Peyer's patch (tissue), 4 donors: Measurements from ENCODE around the gene LILRA1. TPM values are rescaled to one million over a fixed set of nuclear protein-coding genes. Genes with fewer than 3 reads are reported as not detected.
A peak's percentile ranks its signal among the peaks of the same experiment; 100 is the strongest.

ENCODE experiments used
- DNase-seq, 3 donors: peaks; one replicate each; pipeline ENCODE4 v3.0.0-alpha.2; 2017 to 2019
- H3K27ac ChIP-seq, 4 donors: fragments of 200-600 bp; sonication (generic); one replicate each; pipeline ENCODE4 v1.5.1; 2016 to 2019
- H3K27me3 ChIP-seq, 2 donors: fragments of 200-600 bp; sonication (generic); one replicate each; pipeline ENCODE4 v1.5.1; 2019
- H3K36me3 ChIP-seq, 3 donors: fragments of 200-600 bp; sonication (generic); one replicate each; pipeline ENCODE4 v1.5.1; 2016 to 2019
- H3K4me1 ChIP-seq, 4 donors: fragments of 200-600 bp; sonication (generic); one replicate each; pipeline ENCODE4 v1.5.1; 2016 to 2019
- H3K4me3 ChIP-seq, 4 donors: fragments of 200-600 bp; sonication (generic); 1 replicate in 3 of 4; 2 replicates in 1 of 4; pipeline ENCODE4 v1.5.1; 2016 to 2019; ENCODE audit warnings: mild to moderate bottlenecking in 1 of 4
- H3K9me3 ChIP-seq, 4 donors: fragments of 200-600 bp; sonication (generic); one replicate each; pipeline ENCODE4 v1.5.1; 2016 to 2019; ENCODE audit warnings: mild to moderate bottlenecking in 1 of 4
- CTCF ChIP-seq, 6 experiments: fragments of 450-650 bp in 4 of 6; fragments of 200-600 bp in 2 of 6; sonication (generic) in 1 of 6; IDR thresholded peaks; one replicate each; pipeline ENCODE4 v1.5.1; 2017 to 2019; ENCODE audit warnings: antibody characterized with exemption in 6 of 6, mild to moderate bottlenecking in 3 of 6, moderate library complexity in 1 of 6
- POLR2A ChIP-seq, 2 donors: fragments of 450-650 bp; IDR thresholded peaks; one replicate each; pipeline ENCODE4 v1.5.1; 2017; ENCODE audit warnings: antibody characterized with exemption in 2 of 2, mild to moderate bottlenecking in 2 of 2, moderate library complexity in 2 of 2
- small RNA-seq, 2 donors: library from RNA; depleted of rRNA; stranded (forward); fragments of <200 nt; gene quantifications; one replicate each; pipeline ENCODE3, GENCODE V24; 2016
- total RNA-seq, 4 donors: library from RNA; depleted of rRNA; stranded (reverse); fragments of >200 nt; gene quantifications; one replicate each; pipeline ENCODE4 v1.1.0, GENCODE V29; 2016

Gene LILRA1
- total RNA-seq, 4 donors from 2014 or later: not detected

- no peaks in the 10 kb centered on the region for H3K4me1 ChIP-seq
- no peak overlapping the region for H3K27ac ChIP-seq
- no peaks in the 10 kb centered on the region for H3K27me3 ChIP-seq
- H3K9me3 ChIP-seq: no peaks in the 10 kb centered on the region
- no peak overlapping the region for H3K4me3 ChIP-seq
- TF ChIP-seq POLR2A (IDR thresholded peaks at IDR 0.05) (no peak), CTCF (IDR thresholded peaks at IDR 0.05) (no peak)
- peak in 1 of 3 donors; percentile 49 for DNase-seq
- H3K36me3 ChIP-seq: no peaks in the 10 kb centered on the region
Measured at GRCh38 chr19:54644056-54644455, 50.6 kb downstream of the LILRA1 start.

GRCh38 chr19:54646331-54646841 is 53.0 kb downstream of the LILRA1 start:
- Histone ChIP-seq H3K27ac (no peak overlapping the region), H3K4me1 (no peaks in the 10 kb centered on the region), H3K27me3 (no peaks in the 10 kb centered on the region), H3K36me3 (no peaks in the 10 kb centered on the region), H3K9me3 (no peaks in the 10 kb centered on the region), H3K4me3 (no peak overlapping the region)
- peak in 1 of 3 donors; percentile 19 for DNase-seq
- no peak for TF ChIP-seq POLR2A (IDR thresholded peaks at IDR 0.05)
- no peak for TF ChIP-seq CTCF (IDR thresholded peaks at IDR 0.05)

- no peak overlapping the region for H3K4me3 ChIP-seq
- H3K27me3 ChIP-seq: no peaks in the 10 kb centered on the region
- DNase-seq: peak in 1 of 3 donors; percentile 38
- H3K27ac ChIP-seq: no peak overlapping the region
- no peaks in the 10 kb centered on the region for H3K9me3 ChIP-seq
- H3K36me3 ChIP-seq: no peaks in the 10 kb centered on the region
- no peaks in the 10 kb centered on the region for H3K4me1 ChIP-seq
- TF ChIP-seq CTCF (IDR thresholded peaks at IDR 0.05): no peak
- no peak for TF ChIP-seq POLR2A (IDR thresholded peaks at IDR 0.05)
Measured at GRCh38 chr19:54648129-54648528, 54.7 kb downstream of the LILRA1 start.

- Histone ChIP-seq H3K27me3 (no peaks in the 10 kb centered on the region), H3K4me1 (no peaks in the 10 kb centered on the region), H3K4me3 (no peak overlapping the region), H3K36me3 (no peaks in the 10 kb centered on the region), H3K27ac (no peak overlapping the region), H3K9me3 (no peaks in the 10 kb centered on the region)
- TF ChIP-seq POLR2A (IDR thresholded peaks at IDR 0.05) (no peak), CTCF (IDR thresholded peaks at IDR 0.05) (no peak)
- DNase-seq: no peak
Measured at GRCh38 chr19:54650108-54650655, 56.8 kb downstream of the LILRA1 start.

Small RNAs within 50 kb of the gene (small RNA-seq; reads per million reads assigned to genes)
- gene AC245036.2 (0 reads per million in 2 donors), gene AC245036.3 (0 reads per million in 2 donors), gene MIR8061 (0 reads per million in 2 donors)

Other genes starting within 250 kb of the LILRA1 start
- gene LAIR1, start 228.7 kb upstream of the LILRA1 start, total RNA-seq: 10 to 100 TPM in 2 of 4 donors, 1 to 10 TPM in 2; 2.6 to 51.2 (median 10.0) TPM
- under 1 TPM in 1 of 4 donors, not detected in 3; 0.35 TPM for gene TTYH1, start 178.2 kb upstream of the LILRA1 start, total RNA-seq
- gene LENG8, start 144.4 kb upstream of the LILRA1 start, total RNA-seq: 100 to 1,000 TPM; 154 to 481 (median 360) TPM
- gene LENG9, start 129.9 kb upstream of the LILRA1 start, total RNA-seq: 10 to 100 TPM; 11.0 to 18.9 (median 15.8) TPM
- gene CDC42EP5, start 120.3 kb upstream of the LILRA1 start, total RNA-seq: 100 to 1,000 TPM in 1 of 4 donors, 10 to 100 TPM in 3; 38.0 to 133 (median 94.1) TPM
- gene LAIR2, start 90.8 kb upstream of the LILRA1 start, total RNA-seq: not detected
- gene LILRA2, start 19.8 kb upstream of the LILRA1 start, total RNA-seq: 1 to 10 TPM in 1 of 4 donors, under 1 TPM in 1, not detected in 2; 0.80 to 1.7 TPM
- gene LILRB1, start 36.9 kb downstream of the LILRA1 start, total RNA-seq: 10 to 100 TPM in 1 of 4 donors, 1 to 10 TPM in 3; 1.3 to 30.5 (median 3.5) TPM
- gene LILRB4, start 69.4 kb downstream of the LILRA1 start, total RNA-seq: 1 to 10 TPM in 2 of 4 donors, under 1 TPM in 1, not detected in 1; 0.53 to 2.8 (median 2.6) TPM
- not detected for gene KIR3DL3, start 130.8 kb downstream of the LILRA1 start, total RNA-seq
- gene KIR2DL3, start 144.9 kb downstream of the LILRA1 start, total RNA-seq: not detected
- gene KIR2DL1, start 176.2 kb downstream of the LILRA1 start, total RNA-seq: not detected
- 1 to 10 TPM in 1 of 4 donors, not detected in 3; 2.0 TPM for gene KIR2DL4, start 210.0 kb downstream of the LILRA1 start, total RNA-seq
- not detected for gene KIR3DL1, start 222.8 kb downstream of the LILRA1 start, total RNA-seq
- not detected for gene KIR2DS4, start 239.0 kb downstream of the LILRA1 start, total RNA-seq